Adrenal gland (tissue), 12 donors: Measurements from ENCODE around the gene TSHZ2. TPM values are rescaled to one million over a fixed set of nuclear protein-coding genes. Genes with fewer than 3 reads are reported as not detected.
A peak's percentile ranks its signal among the peaks of the same experiment; 100 is the strongest.

ENCODE experiments used
- DNase-seq, 7 donors: peaks; one replicate each; pipeline ENCODE4 v3.0.0-alpha.2; 2019 to 2020
- H3K27ac ChIP-seq, 5 donors: fragments of 200-600 bp; sonication (generic) in 4 of 5; 1 replicate in 3 of 5; 2 replicates in 2 of 5; pipeline versions ENCODE4 v1.5.1 to v1.8.0; 2016 to 2020; ENCODE audit warnings: mild to moderate bottlenecking in 1 of 5
- H3K27me3 ChIP-seq: fragments of 200-600 bp; 2 replicates; pipeline ENCODE4 v1.8.0; 2021
- H3K36me3 ChIP-seq, 2 donors: fragments of 200-600 bp; replicated peaks in 1 of 2; 1 replicate in 1 of 2; 2 replicates in 1 of 2; pipeline versions ENCODE4 v1.5.1 to v1.8.0; 2018 to 2022
- H3K4me1 ChIP-seq, 2 donors: fragments of 200-600 bp; replicated peaks in 1 of 2; 1 replicate in 1 of 2; 2 replicates in 1 of 2; pipeline versions ENCODE4 v1.5.1 to v1.8.0; 2018 to 2021
- H3K4me3 ChIP-seq, 4 donors: fragments of 200-600 bp; sonication (generic) in 3 of 4; one replicate each; pipeline ENCODE4 v1.5.1; 2016 to 2018
- H3K9me3 ChIP-seq, 3 donors: fragments of 200-600 bp; sonication (generic) in 1 of 3; replicated peaks in 1 of 3; 1 replicate in 2 of 3; 2 replicates in 1 of 3; pipeline versions ENCODE4 v1.5.1 to v1.8.0; 2016 to 2021
- CTCF ChIP-seq, 6 experiments: fragments of 450-650 bp in 4 of 6; fragments of 200-600 bp in 2 of 6; sonication (generic) in 1 of 6; IDR thresholded peaks; 1 replicate in 5 of 6; 2 replicates in 1 of 6; pipeline versions ENCODE4 v1.5.1 to v1.8.0; 2016 to 2021; ENCODE audit warnings: antibody characterized with exemption in 6 of 6, mild to moderate bottlenecking in 2 of 6, moderate library complexity in 1 of 6
- POLR2A ChIP-seq, 2 donors: fragments of 450-650 bp; IDR thresholded peaks; one replicate each; pipeline ENCODE4 v1.6.1; 2017; ENCODE audit warnings: antibody characterized with exemption in 2 of 2, mild to moderate bottlenecking in 2 of 2, moderate library complexity in 1 of 2
- WGBS, 4 donors: extraction: QIAGEN DNeasy Blood & Tissue Kit in 2 of 4; methylation state at CpG; one replicate each; pipeline versions ENCODE4 v1.1.5 to v1.1.7; 2013 to 2017; 5-methylcytosine and 5-hydroxymethylcytosine counted together
- intact Hi-C, 2 donors: fragments of 100-400 bp; cut with DNase I; formaldehyde crosslinking; loops; one replicate each; pipeline versions ENCODE4 v1.14.1 to v1.15.0; 2022 to 2023
- polyA plus RNA-seq, 3 donors: library from polyadenylated mRNA; stranded (reverse); fragments of 200-250 nt in 2 of 3; fragments of 350-450 nt in 1 of 3; fragmentation: Illumina TruSeq in 1 of 3; extraction: RNeasy Lipid Tissue Mini Kit (QIAGEN cat#74804) in 1 of 3; gene quantifications; one replicate each; pipeline ENCODE4 v1.2.3, GENCODE V29; 2013 to 2014
- total RNA-seq, 9 donors: library from RNA; depleted of rRNA in 4 of 9; stranded (reverse); fragments of >200 nt in 4 of 9; fragments of 120-200 nt in 1 of 9; fragmentation: NEBNext Ultra II Directional in 1 of 9; extraction: Animal tissue kit (Norgen Biotek cat#: 25700) in 1 of 9; gene quantifications; one replicate each; pipeline versions ENCODE4 v1.1.0 to v1.2.4, GENCODE V29; 2013 to 2023
- donor health status: healthy with polysubstance abuse.
- donor health status: Bipolar disorder and iron deficiency.
- donor health status: DM: yes; HTN: yes; CAD: no.
- donor health status: DM: no; HTN: no; CAD: no.
- donor health status: DM: no; HTN: no; CAD: no.
- donor health status: DM: yes; HTN: yes; CAD: no.

TSHZ2 gene
- total and polyA plus RNA-seq, 12 donors, result 20.5 to 87.1 (median 52.4) TPM

- H3K36me3 ChIP-seq, result no peaks in the 10 kb centered on the region
- WGBS, 4 donors, result 47 to 57% (median 49%) methylated on average over 3 of the region's 3 CpGs
- H3K27ac ChIP-seq, result no peak overlapping the region
- peaks cover 8 to 30% of the 10 kb centered on the region in 2 donors for H3K4me1 ChIP-seq
- TF ChIP-seq CTCF (IDR thresholded peaks at IDR 0.05), result no peak
- TF ChIP-seq POLR2A (IDR thresholded peaks at IDR 0.05), result no peak
- no peaks in the 10 kb centered on the region for H3K27me3 ChIP-seq
- H3K9me3 ChIP-seq, result no peaks in the 10 kb centered on the region
- no peak for DNase-seq
- intact Hi-C loops, result no loop called here
- no peak overlapping the region for H3K4me3 ChIP-seq
Observed at GRCh38 chr20:53130795-53131194, 158.6 kb downstream of the TSHZ2 start.

GRCh38 chr20:53133125-53133524 lies 161.0 kb downstream of the TSHZ2 start:
- Histone ChIP-seq H3K4me3 (no peak overlapping the region), H3K9me3 (no peaks in the 10 kb centered on the region), H3K27ac (peak overlapping the region in 4 of 5 donors; percentile 30 to 76 (median 50)), H3K27me3 (no peaks in the 10 kb centered on the region), H3K36me3 (no peaks in the 10 kb centered on the region), H3K4me1 (peaks cover 8 to 34% of the 10 kb centered on the region in 2 donors)
- 35 to 56% (median 39%) methylated on average over 4 of the region's 4 CpGs for WGBS, 4 donors
- peak in 1 of 7 donors; percentile 22 for DNase-seq
- intact Hi-C loops, result no loop called here
- TF ChIP-seq CTCF (IDR thresholded peaks at IDR 0.05) (no peak), POLR2A (IDR thresholded peaks at IDR 0.05) (no peak)

GRCh38 chr20:53133628-53134027 lies 161.5 kb downstream of the TSHZ2 start:
- no peaks in the 10 kb centered on the region for H3K27me3 ChIP-seq
- intact Hi-C loops, result no loop called here
- peaks cover 8 to 34% of the 10 kb centered on the region in 2 donors for H3K4me1 ChIP-seq
- TF ChIP-seq POLR2A (IDR thresholded peaks at IDR 0.05) (no peak), CTCF (IDR thresholded peaks at IDR 0.05) (no peak)
- no peak overlapping the region for H3K4me3 ChIP-seq
- H3K36me3 ChIP-seq, result no peaks in the 10 kb centered on the region
- WGBS, 4 donors, result 20 to 36% (median 27%) methylated on average over 4 of the region's 4 CpGs
- H3K27ac ChIP-seq, result peak overlapping the region in 4 of 5 donors; percentile 30 to 76 (median 50)
- DNase-seq, result peak in 5 of 7 donors; percentile 20 to 65 (median 43)
- H3K9me3 ChIP-seq, result no peaks in the 10 kb centered on the region

- intact Hi-C loops, result no loop called here
- TF ChIP-seq POLR2A (IDR thresholded peaks at IDR 0.05), result no peak
- no peak for TF ChIP-seq CTCF (IDR thresholded peaks at IDR 0.05)
- no peak for DNase-seq
Observed at GRCh38 chr20:53136473-53136872, 164.3 kb downstream of the TSHZ2 start.

More at GRCh38 chr20:53136473-53136872, 164.3 kb downstream of the TSHZ2 start:
- no peak overlapping the region for H3K4me3 ChIP-seq
- peaks cover 10 to 36% of the 10 kb centered on the region in 2 donors for H3K4me1 ChIP-seq
- H3K9me3 ChIP-seq, result no peaks in the 10 kb centered on the region
- no peak overlapping the region for H3K27ac ChIP-seq
- no peaks in the 10 kb centered on the region for H3K27me3 ChIP-seq
- H3K36me3 ChIP-seq, result no peaks in the 10 kb centered on the region
